Esophagus squamous epithelium (tissue), 5 donors: ENCODE measurements around the gene PIK3R2. TPM values are rescaled to one million over a fixed set of nuclear protein-coding genes. Genes with fewer than 3 reads are reported as not detected.

Source experiments
- DNase-seq: peaks from one replicate; lab custom pipeline; 2025; lab: John Stamatoyannopoulos, UW
- H3K27ac ChIP-seq, 4 donors: fragments of 200-600 bp; sonication (generic); one replicate each; pipeline ENCODE4 v1.5.1; 2016 to 2019; ENCODE audit warnings: mild to moderate bottlenecking in 1 of 4
- H3K27me3 ChIP-seq, 4 donors: fragments of 200-600 bp; sonication (generic); 1 replicate in 3 of 4; 2 replicates in 1 of 4; pipeline versions ENCODE4 v1.5.1 to v1.6.0; 2017 to 2021; ENCODE audit warnings: antibody characterized with exemption in 1 of 4
- H3K36me3 ChIP-seq, 3 donors: fragments of 200-600 bp; sonication (generic); one replicate each; pipeline ENCODE4 v1.5.1; 2016 to 2019
- H3K4me1 ChIP-seq, 3 donors: fragments of 200-600 bp; sonication (generic); one replicate each; pipeline ENCODE4 v1.5.1; 2017 to 2019
- H3K4me3 ChIP-seq, 4 donors: fragments of 200-600 bp; sonication (generic); 1 replicate in 3 of 4; 2 replicates in 1 of 4; pipeline ENCODE4 v1.5.1; 2016 to 2019; ENCODE audit warnings: mild to moderate bottlenecking in 2 of 4, moderate library complexity in 1 of 4
- H3K9me3 ChIP-seq, 3 donors: fragments of 200-600 bp; sonication (generic); one replicate each; pipeline ENCODE4 v1.5.1; 2016 to 2019
- POLR2A ChIP-seq, 4 donors: fragments of 450-650 bp; IDR thresholded peaks; one replicate each; pipeline ENCODE4 v1.6.1; 2017; ENCODE audit warnings: antibody characterized with exemption in 4 of 4, mild to moderate bottlenecking in 4 of 4, moderate library complexity in 3 of 4
- WGBS, 2 donors: methylation state at CpG; one replicate each; pipeline ENCODE4 v1.1.5; 2018; 5-methylcytosine and 5-hydroxymethylcytosine counted together
- intact Hi-C: fragments of 100-400 bp; cut with DNase I; formaldehyde crosslinking; loops from one replicate; pipeline ENCODE4 v1.15.0; 2022
- total RNA-seq, 4 donors: library from RNA; depleted of rRNA; stranded (reverse); fragments of >200 nt; gene quantifications; one replicate each; pipeline ENCODE4 v1.1.0, GENCODE V29; 2016
- TF ChIP-seq, protein P1 (sequence below), 6 experiments: fragments of 450-650 bp in 4 of 6; fragments of 200-600 bp in 2 of 6; sonication (generic) in 2 of 6; IDR thresholded peaks; one replicate each; pipeline ENCODE4 v1.5.1; 2016 to 2019; ENCODE audit warnings: antibody characterized with exemption in 6 of 6, mild to moderate bottlenecking in 4 of 6, moderate library complexity in 4 of 6
- donor health status: DM: yes; HTN: yes; CAD: no.

PIK3R2 gene
- total RNA-seq, 4 donors from 2014 or later = 20.4 to 42.1 (median 29.1) TPM

DNA sequence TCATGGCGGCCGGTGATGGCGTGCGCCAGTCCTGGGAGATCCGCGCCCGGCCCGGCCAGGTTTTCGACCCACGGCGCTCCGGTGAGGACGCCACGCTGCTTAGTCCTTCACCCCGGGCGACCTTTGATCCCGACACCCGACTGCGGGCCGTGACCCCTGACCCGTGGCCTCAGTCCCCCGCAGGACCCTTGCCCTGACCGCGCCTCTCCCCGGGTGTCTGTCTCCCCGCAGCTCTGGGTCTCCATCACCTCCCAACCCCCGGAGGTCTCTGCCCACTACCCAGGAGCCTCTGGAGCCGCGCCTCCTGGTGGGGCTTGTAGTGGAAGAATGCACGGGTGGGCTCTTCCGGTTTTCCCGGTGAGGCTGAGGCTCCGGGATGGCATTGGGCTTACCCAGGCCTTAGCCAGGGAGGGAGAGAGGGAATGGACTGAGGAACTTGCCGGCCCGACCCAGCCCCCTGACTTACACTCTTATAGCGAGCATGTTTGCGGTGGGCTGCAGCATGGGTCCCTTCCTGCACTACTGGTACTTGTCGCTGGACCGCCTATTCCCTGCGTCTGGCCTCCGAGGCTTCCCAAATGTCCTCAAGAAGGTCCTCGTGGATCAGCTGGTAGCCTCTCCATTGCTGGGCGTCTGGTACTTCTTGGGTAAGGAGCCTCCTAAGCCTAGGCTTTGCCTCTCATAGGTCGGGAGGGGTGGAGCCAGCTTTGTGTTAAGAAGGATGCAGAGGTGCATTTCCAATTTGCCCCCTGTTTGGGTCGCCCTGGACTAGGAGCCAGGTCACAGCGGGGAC lies 40.6 kb downstream of the PIK3R2 start:
- intact Hi-C loops = no loop called here
- DNase-seq = no peak
- Histone ChIP-seq H3K4me3 (peak overlapping the region; percentile 48 to 89 (median 77)), H3K36me3 (peaks cover 0 to 27% (median 3%) of the 10 kb centered on the region in 3 donors), H3K27ac (peak overlapping the region; percentile 75 to 98 (median 91)), H3K9me3 (no peaks in the 10 kb centered on the region), H3K4me1 (peaks cover 24 to 34% (median 24%) of the 10 kb centered on the region in 3 donors), H3K27me3 (no peaks in the 10 kb centered on the region)
- no peak for TF ChIP-seq POLR2A (IDR thresholded peaks at IDR 0.05)
- TF ChIP-seq, protein P1, sequence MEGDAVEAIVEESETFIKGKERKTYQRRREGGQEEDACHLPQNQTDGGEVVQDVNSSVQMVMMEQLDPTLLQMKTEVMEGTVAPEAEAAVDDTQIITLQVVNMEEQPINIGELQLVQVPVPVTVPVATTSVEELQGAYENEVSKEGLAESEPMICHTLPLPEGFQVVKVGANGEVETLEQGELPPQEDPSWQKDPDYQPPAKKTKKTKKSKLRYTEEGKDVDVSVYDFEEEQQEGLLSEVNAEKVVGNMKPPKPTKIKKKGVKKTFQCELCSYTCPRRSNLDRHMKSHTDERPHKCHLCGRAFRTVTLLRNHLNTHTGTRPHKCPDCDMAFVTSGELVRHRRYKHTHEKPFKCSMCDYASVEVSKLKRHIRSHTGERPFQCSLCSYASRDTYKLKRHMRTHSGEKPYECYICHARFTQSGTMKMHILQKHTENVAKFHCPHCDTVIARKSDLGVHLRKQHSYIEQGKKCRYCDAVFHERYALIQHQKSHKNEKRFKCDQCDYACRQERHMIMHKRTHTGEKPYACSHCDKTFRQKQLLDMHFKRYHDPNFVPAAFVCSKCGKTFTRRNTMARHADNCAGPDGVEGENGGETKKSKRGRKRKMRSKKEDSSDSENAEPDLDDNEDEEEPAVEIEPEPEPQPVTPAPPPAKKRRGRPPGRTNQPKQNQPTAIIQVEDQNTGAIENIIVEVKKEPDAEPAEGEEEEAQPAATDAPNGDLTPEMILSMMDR (IDR thresholded peaks at IDR 0.05) = no peak
- WGBS, 2 donors = 0 to 20% methylated on average over 1 to 2 of the region's 46 CpGs

- Histone ChIP-seq H3K4me3 (peak overlapping the region in 3 of 4 donors; percentile 70 to 89 (median 84)), H3K4me1 (peaks cover 24 to 34% (median 24%) of the 10 kb centered on the region in 3 donors), H3K9me3 (no peaks in the 10 kb centered on the region), H3K36me3 (peaks cover 0 to 33% (median 3%) of the 10 kb centered on the region in 3 donors), H3K27me3 (no peaks in the 10 kb centered on the region), H3K27ac (peak overlapping the region; percentile 30 to 93 (median 82))
- DNase-seq = no peak
- intact Hi-C loops = no loop called here
- WGBS, 2 donors = 46 to 52% methylated on average over 10 of the region's 12 CpGs
- no peak for TF ChIP-seq POLR2A (IDR thresholded peaks at IDR 0.05)
- TF ChIP-seq, protein P1 (IDR thresholded peaks at IDR 0.05) = no peak
Measured at GRCh38 chr19:18194181-18194530, 41.2 kb downstream of the PIK3R2 start.

- peak overlapping the region; percentile 12 to 93 (median 60) for H3K27ac ChIP-seq
- H3K4me1 ChIP-seq = peaks cover 24 to 34% (median 24%) of the 10 kb centered on the region in 3 donors
- no peaks in the 10 kb centered on the region for H3K9me3 ChIP-seq
- peaks cover 0 to 38% (median 3%) of the 10 kb centered on the region in 3 donors for H3K36me3 ChIP-seq
- TF ChIP-seq, protein P1 (IDR thresholded peaks at IDR 0.05) = no peak
- TF ChIP-seq POLR2A (IDR thresholded peaks at IDR 0.05) = no peak
- H3K4me3 ChIP-seq = peak overlapping the region in 3 of 4 donors; percentile 13 to 89 (median 84)
- intact Hi-C loops = loop anchor here (5.0 kb wide), 1 partner anchor 63 kb away; a partner anchor contains a TSS
- 5 to 26% methylated on average over 6 to 8 of the region's 27 CpGs for WGBS, 2 donors
- no peak for DNase-seq
- no peaks in the 10 kb centered on the region for H3K27me3 ChIP-seq
Measured at GRCh38 chr19:18194554-18195238, 41.7 kb downstream of the PIK3R2 start.

DNA sequence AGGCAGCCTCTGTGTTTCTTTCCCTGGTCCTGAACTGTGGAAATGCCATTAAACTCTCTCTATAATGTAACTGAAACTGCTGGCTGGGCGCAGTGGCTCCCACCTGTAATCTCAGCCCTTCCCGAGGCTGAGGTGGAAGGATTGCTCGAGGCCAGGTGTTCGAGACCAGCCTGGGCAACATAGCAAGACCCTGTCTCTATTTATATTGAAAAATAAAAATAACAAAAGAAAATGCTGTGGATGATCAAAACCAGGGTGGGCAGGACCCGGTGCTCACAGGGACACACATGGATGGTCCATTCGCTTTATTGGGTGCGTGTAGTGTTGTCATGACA lies 43.5 kb downstream of the PIK3R2 start:
- Histone ChIP-seq H3K27ac (no peak overlapping the region), H3K4me3 (no peak overlapping the region), H3K9me3 (no peaks in the 10 kb centered on the region), H3K4me1 (peaks cover 22 to 32% (median 24%) of the 10 kb centered on the region in 3 donors), H3K27me3 (no peaks in the 10 kb centered on the region), H3K36me3 (peaks cover 0 to 46% (median 3%) of the 10 kb centered on the region in 3 donors)
- TF ChIP-seq, protein P1 (IDR thresholded peaks at IDR 0.05) = no peak
- no peak for TF ChIP-seq POLR2A (IDR thresholded peaks at IDR 0.05)
- DNase-seq = no peak
- 79 to 82% methylated on average over 4 to 7 of the region's 7 CpGs for WGBS, 2 donors
- intact Hi-C loops = loop anchor here (5.0 kb wide), 1 partner anchor 61 kb away; a partner anchor contains a TSS
